GM11168 (cell line): ENCODE data around the gene HSPH1.
"Not testable (repeated sequence)": the region's sequence is repeated elsewhere in the genome, so short reads cannot be mapped to it uniquely, and the experiment has no call there.

Experiments
- in situ Hi-C: fragments of 300-500 bp; cut with MboI; formaldehyde crosslinking; loops from one replicate; pipeline ENCODE4 v1.12.0; 2022; ENCODE audit warnings: low sequenced_read_pairs; ENCODE audit not compliant: unreplicated experiment

HSPH1 gene

GRCh38 chr13:31179241-31179640, 17.5 kb upstream of the HSPH1 start:
- in situ Hi-C loops, result no loop called here

GRCh38 chr13:31177813-31178495, 16.2 kb upstream of the HSPH1 start:
- in situ Hi-C loops, result not testable (repeated sequence)

- in situ Hi-C loops, result no loop called here
These were observed 14.3 kb upstream of the HSPH1 start for GRCh38 chr13:31175847-31176532.

- in situ Hi-C loops, result no loop called here
These were observed 12.3 kb upstream of the HSPH1 start for GRCh38 chr13:31174018-31174417.

GRCh38 chr13:31172535-31172934, 10.8 kb upstream of the HSPH1 start:
- in situ Hi-C loops, result no loop called here

- in situ Hi-C loops, result no loop called here
These were observed 10.3 kb upstream of the HSPH1 start for GRCh38 chr13:31172001-31172400.

- in situ Hi-C loops, result no loop called here
These were observed 7.0 kb upstream of the HSPH1 start for GRCh38 chr13:31168736-31169135.

GRCh38 chr13:31168166-31168565, 6.5 kb upstream of the HSPH1 start:
- in situ Hi-C loops, result no loop called here

- in situ Hi-C loops, result no loop called here
These were observed 5.8 kb upstream of the HSPH1 start for GRCh38 chr13:31167490-31167889.

GRCh38 chr13:31166591-31166990, 4.9 kb upstream of the HSPH1 start:
- in situ Hi-C loops, result no loop called here

GRCh38 chr13:31162151-31163008, 676 bp upstream of the HSPH1 start:
- in situ Hi-C loops, result no loop called here

- in situ Hi-C loops, result no loop called here
These were observed 697 bp downstream of the HSPH1 start for GRCh38 chr13:31160857-31161556.

GRCh38 chr13:31159306-31159705, 2.4 kb downstream of the HSPH1 start:
- in situ Hi-C loops, result no loop called here

- in situ Hi-C loops, result no loop called here
These were observed 6.8 kb downstream of the HSPH1 start for GRCh38 chr13:31154939-31155338.

GRCh38 chr13:31151837-31152236, 9.9 kb downstream of the HSPH1 start:
- in situ Hi-C loops, result no loop called here

- in situ Hi-C loops, result no loop called here
These were observed 11.3 kb downstream of the HSPH1 start for GRCh38 chr13:31150315-31150985.

GRCh38 chr13:31149604-31150003, 12.1 kb downstream of the HSPH1 start:
- in situ Hi-C loops, result no loop called here

- in situ Hi-C loops, result no loop called here
These were observed 16.3 kb downstream of the HSPH1 start for GRCh38 chr13:31145417-31145816.

GRCh38 chr13:31138515-31138914, 23.2 kb downstream of the HSPH1 start:
- in situ Hi-C loops, result no loop called here

- in situ Hi-C loops, result no loop called here
These were observed 25.0 kb downstream of the HSPH1 start for GRCh38 chr13:31136724-31137123.
